ENCODE measurements around the gene TCF3.
"Not testable (repeated sequence)": the region's sequence is repeated elsewhere in the genome, so short reads cannot be mapped to it uniquely, and the experiment has no call there.

Gene TCF3

GRCh38 chr19:1690699-1691307 is 38.4 kb upstream of the TCF3 start:
- no peak for TF ChIP-seq CTCF (IDR thresholded peaks at IDR 0.05)
- no peak for TF ChIP-seq ZFX (IDR thresholded peaks at IDR 0.05; ENCODE audit: borderline replicate concordance)
- no peak overlapping the region for H3K27ac ChIP-seq

- not testable (repeated sequence) for H3K27ac ChIP-seq
These were observed 33.4 kb upstream of the TCF3 start for GRCh38 chr19:1685785-1686184.

GRCh38 chr19:1685046-1685445 is 32.6 kb upstream of the TCF3 start:
- no peak overlapping the region for H3K27ac ChIP-seq
- TF ChIP-seq CTCF (IDR thresholded peaks at IDR 0.05) (no peak), ZFX (IDR thresholded peaks at IDR 0.05; ENCODE audit: borderline replicate concordance) (no peak)

- no peak overlapping the region for H3K27ac ChIP-seq
- TF ChIP-seq ZFX (IDR thresholded peaks at IDR 0.05; ENCODE audit: borderline replicate concordance) (no peak), CTCF (IDR thresholded peaks at IDR 0.05) (no peak)
These were observed 32.1 kb upstream of the TCF3 start for GRCh38 chr19:1684573-1684912.

GRCh38 chr19:1683869-1684572 is 31.6 kb upstream of the TCF3 start:
- TF ChIP-seq CTCF (IDR thresholded peaks at IDR 0.05) (no peak), ZFX (IDR thresholded peaks at IDR 0.05; ENCODE audit: borderline replicate concordance) (no peak)
- no peak overlapping the region for H3K27ac ChIP-seq

- TF ChIP-seq ZFX (IDR thresholded peaks at IDR 0.05; ENCODE audit: borderline replicate concordance) (no peak), CTCF (IDR thresholded peaks at IDR 0.05) (no peak)
These were observed 28.6 kb upstream of the TCF3 start for GRCh38 chr19:1680976-1681375.

GRCh38 chr19:1678073-1678472 is 25.7 kb upstream of the TCF3 start:
- TF ChIP-seq ZFX (IDR thresholded peaks at IDR 0.05; ENCODE audit: borderline replicate concordance) = no peak
- TF ChIP-seq CTCF (IDR thresholded peaks at IDR 0.05) = no peak

More at GRCh38 chr19:1680976-1681375, 28.6 kb upstream of the TCF3 start:
- H3K27ac ChIP-seq = no peak overlapping the region

More at GRCh38 chr19:1678073-1678472, 25.7 kb upstream of the TCF3 start:
- no peak overlapping the region for H3K27ac ChIP-seq

All from 22Rv1 (cell line).